Left ventricle myocardium inferior (tissue), 1 donor: ENCODE results near the gene NRAS. TPM values are rescaled to one million over a fixed set of nuclear protein-coding genes. Genes with fewer than 3 reads are reported as not detected.

ENCODE experiments used
- DNase-seq: peaks from one replicate; pipeline ENCODE4 v3.0.0-alpha.2; 2020
- H3K27ac ChIP-seq: fragments of 200-600 bp; replicated peaks from 2 replicates; pipeline ENCODE4 v1.8.0; 2021
- H3K27me3 ChIP-seq: fragments of 200-600 bp; 2 replicates; pipeline ENCODE4 v1.8.0; 2021; ENCODE audit warnings: low read depth
- H3K36me3 ChIP-seq: fragments of 200-600 bp; 2 replicates; pipeline ENCODE4 v1.8.0; 2021
- H3K4me1 ChIP-seq: fragments of 200-600 bp; 2 replicates; pipeline ENCODE4 v1.8.0; 2021
- H3K4me3 ChIP-seq: fragments of 200-600 bp; 2 replicates; pipeline ENCODE4 v1.8.0; 2021; ENCODE audit warnings: mild to moderate bottlenecking, moderate library complexity
- H3K9me3 ChIP-seq: fragments of 200-600 bp; replicated peaks from 2 replicates; pipeline ENCODE4 v1.8.0; 2021
- CTCF ChIP-seq: fragments of 200-600 bp; IDR thresholded peaks from 2 replicates; pipeline ENCODE4 v1.8.0; 2021; ENCODE audit warnings: antibody characterized with exemption, mild to moderate bottlenecking, borderline replicate concordance
- intact Hi-C: fragments of 100-400 bp; cut with micrococcal nuclease; formaldehyde crosslinking; loops from one replicate; pipeline ENCODE4 v1.11.0; 2022
- total RNA-seq: library from RNA; stranded (reverse); fragmentation: NEBNext Ultra II Directional; extraction: Animal tissue kit (Norgen Biotek cat#: 25700); gene quantifications from one replicate; pipeline ENCODE4 v1.2.1, GENCODE V29; 2021
- donor health status: DM: no; HTN: yes; CAD: no; lungs with severe emphysema.

Gene NRAS
- total RNA-seq, 1 donor from 2014 or later, result 7.6 TPM

GRCh38 chr1:114668373-114668772, 48.2 kb downstream of the NRAS start:
- intact Hi-C loops, result no loop called here
- no peaks in the 10 kb centered on the region for H3K9me3 ChIP-seq
- no peak for DNase-seq
- no peaks in the 10 kb centered on the region for H3K27me3 ChIP-seq
- no peak for TF ChIP-seq CTCF
- H3K4me3 ChIP-seq, result peak overlapping the region; percentile 83
- no peak overlapping the region for H3K27ac ChIP-seq
- H3K36me3 ChIP-seq, result no peaks in the 10 kb centered on the region
- peaks cover 15% of the 10 kb centered on the region for H3K4me1 ChIP-seq

- DNase-seq, result no peak
- intact Hi-C loops, result no loop called here
- Histone ChIP-seq H3K27ac (no peak overlapping the region), H3K4me1 (peaks cover 15% of the 10 kb centered on the region), H3K9me3 (no peaks in the 10 kb centered on the region), H3K27me3 (no peaks in the 10 kb centered on the region), H3K36me3 (no peaks in the 10 kb centered on the region), H3K4me3 (no peak overlapping the region)
- no peak for TF ChIP-seq CTCF
Measured at GRCh38 chr1:114666954-114667353, 49.6 kb downstream of the NRAS start.

GRCh38 chr1:114660238-114660637, 56.3 kb downstream of the NRAS start:
- H3K27me3 ChIP-seq, result no peaks in the 10 kb centered on the region
- DNase-seq, result no peak
- intact Hi-C loops, result no loop called here
- no peak overlapping the region for H3K4me3 ChIP-seq
- H3K4me1 ChIP-seq, result peaks cover 3% of the 10 kb centered on the region
- no peaks in the 10 kb centered on the region for H3K36me3 ChIP-seq
- TF ChIP-seq CTCF, result no peak
- no peak overlapping the region for H3K27ac ChIP-seq
- no peaks in the 10 kb centered on the region for H3K9me3 ChIP-seq

Other genes starting within 250 kb of the NRAS start
- gene TRIM33, start 205.6 kb downstream of the NRAS start, total RNA-seq, result 14.2 TPM
- 32.9 TPM for gene BCAS2, start 135.2 kb downstream of the NRAS start, total RNA-seq
- gene DENND2C, start 46.7 kb downstream of the NRAS start, total RNA-seq, result 3.2 TPM
- gene AMPD1, start 21.2 kb downstream of the NRAS start, total RNA-seq, result not detected
- gene CSDE1, start 41.2 kb upstream of the NRAS start, total RNA-seq, result 910 TPM
- gene SIKE1, start 63.9 kb upstream of the NRAS start, total RNA-seq, result 26.0 TPM
- not detected for gene SYCP1, start 138.1 kb upstream of the NRAS start, total RNA-seq